Measurements from ENCODE around the gene TMEM192.
"Not testable (repeated sequence)": the region's sequence is repeated elsewhere in the genome, so short reads cannot be mapped to it uniquely, and the experiment has no call there.

Gene TMEM192

GRCh38 chr4:165088366-165088765, 24.3 kb downstream of the TMEM192 start:
- DNase-seq = no peak

- no peak for DNase-seq
These were observed 26.7 kb downstream of the TMEM192 start for GRCh38 chr4:165085946-165086345.

GRCh38 chr4:165084787-165085186, 27.9 kb downstream of the TMEM192 start:
- not testable (repeated sequence) for DNase-seq

- DNase-seq = no peak
These were observed 33.2 kb downstream of the TMEM192 start for GRCh38 chr4:165079476-165079875.

GRCh38 chr4:165077034-165077578, 35.6 kb downstream of the TMEM192 start:
- no peak for DNase-seq

GRCh38 chr4:165073346-165073745, 39.3 kb downstream of the TMEM192 start:
- not testable (repeated sequence) for DNase-seq

GRCh38 chr4:165070560-165070959, 42.1 kb downstream of the TMEM192 start:
- DNase-seq = no peak

- DNase-seq = no peak
These were observed 51.7 kb downstream of the TMEM192 start for GRCh38 chr4:165060938-165061337.

- no peak for DNase-seq
These were observed 53.3 kb downstream of the TMEM192 start for GRCh38 chr4:165059386-165059785.

GRCh38 chr4:165058666-165059065, 54.0 kb downstream of the TMEM192 start:
- DNase-seq = no peak

- DNase-seq = no peak
These were observed 57.1 kb downstream of the TMEM192 start for GRCh38 chr4:165055601-165056000.

GRCh38 chr4:165053645-165054044, 59.0 kb downstream of the TMEM192 start, which contains the start of gene TRIM75:
Gene TRIM75, plus strand, starts transcription at chr4:165053866. Its CDS starts 5,282 bp downstream, at chr4:165059148.
- DNase-seq = no peak

GRCh38 chr4:165052627-165053026, 60.0 kb downstream of the TMEM192 start:
- no peak for DNase-seq

- DNase-seq = no peak
These were observed 64.5 kb downstream of the TMEM192 start for GRCh38 chr4:165048170-165048569.

GRCh38 chr4:165031436-165032211, 81.0 kb downstream of the TMEM192 start, which contains the start of gene TRIM60:
Gene TRIM60, plus strand, starts transcription at chr4:165031999. Its CDS starts 8,074 bp downstream, at chr4:165040073.
- no peak for DNase-seq

GRCh38 chr4:165027762-165028402, 84.8 kb downstream of the TMEM192 start:
- no peak for DNase-seq

GRCh38 chr4:165025782-165026181, 86.9 kb downstream of the TMEM192 start:
- not testable (repeated sequence) for DNase-seq
